HUES6 (cell line): ENCODE results near the gene MACF1.
"Not testable (repeated sequence)": the region's sequence is repeated elsewhere in the genome, so short reads cannot be mapped to it uniquely, and the experiment has no call there.

ENCODE experiments used
- H3K27ac ChIP-seq: 2 replicates; pipeline ENCODE4 v1.7.0; 2013; ENCODE audit warnings: low read depth, mild to moderate bottlenecking, low read length, inconsistent platforms
- H3K27me3 ChIP-seq: 2 replicates; pipeline ENCODE4 v1.6.1; 2013; ENCODE audit warnings: low read length; ENCODE audit not compliant: control insufficient read depth, insufficient read depth
- H3K36me3 ChIP-seq: 2 replicates; pipeline ENCODE4 v1.6.1; 2013; ENCODE audit warnings: low read length; ENCODE audit not compliant: control insufficient read depth, insufficient read depth
- H3K4me1 ChIP-seq: 2 replicates; pipeline ENCODE4 v1.6.1; 2013; ENCODE audit warnings: low read length; ENCODE audit not compliant: control insufficient read depth, insufficient read depth
- H3K4me3 ChIP-seq: 2 replicates; pipeline ENCODE4 v1.5.1; 2013; ENCODE audit warnings: low read depth, low read length
- H3K9ac ChIP-seq: one replicate; pipeline ENCODE4 v1.6.1; 2013; ENCODE audit warnings: mild to moderate bottlenecking, low read length
- H3K9me3 ChIP-seq: 2 replicates; pipeline ENCODE4 v1.6.1; 2013; ENCODE audit warnings: low read depth, low read length; ENCODE audit not compliant: control insufficient read depth, insufficient read depth

Gene MACF1

GRCh38 chr1:39498096-39498710 is 293.7 kb downstream of the MACF1 start:
- not testable (repeated sequence) for H3K4me1 ChIP-seq, H3K36me3 ChIP-seq, H3K27ac ChIP-seq, H3K9ac ChIP-seq, H3K9me3 ChIP-seq, H3K4me3 ChIP-seq
- H3K27me3 ChIP-seq: peaks cover 26% of the 10 kb centered on the region

- peaks cover 20% of the 10 kb centered on the region for H3K27me3 ChIP-seq
- not testable (repeated sequence) for H3K27ac ChIP-seq, H3K9ac ChIP-seq, H3K36me3 ChIP-seq, H3K9me3 ChIP-seq, H3K4me3 ChIP-seq, H3K4me1 ChIP-seq
Measured at GRCh38 chr1:39498821-39499220, 294.3 kb downstream of the MACF1 start.

- no peak overlapping the region for H3K9ac ChIP-seq
- H3K4me3 ChIP-seq: no peak overlapping the region
- H3K27ac ChIP-seq: no peak overlapping the region
Measured at GRCh38 chr1:39499668-39500067, 295.2 kb downstream of the MACF1 start.

GRCh38 chr1:39500862-39501389 is 296.4 kb downstream of the MACF1 start:
- H3K4me3 ChIP-seq: no peak overlapping the region
- no peaks in the 10 kb centered on the region for H3K36me3 ChIP-seq
- no peak overlapping the region for H3K27ac ChIP-seq
- H3K9me3 ChIP-seq: no peaks in the 10 kb centered on the region
- peaks cover 7% of the 10 kb centered on the region; the same call in 1 of the 2 replicates for H3K4me1 ChIP-seq
- peaks cover 6% of the 10 kb centered on the region; the same call in 1 of the 2 replicates for H3K27me3 ChIP-seq
- H3K9ac ChIP-seq: no peak overlapping the region

More at GRCh38 chr1:39499668-39500067, 295.2 kb downstream of the MACF1 start:
- Histone ChIP-seq H3K27me3 (peaks cover 11% of the 10 kb centered on the region), H3K9me3 (no peaks in the 10 kb centered on the region), H3K4me1 (peaks cover 7% of the 10 kb centered on the region; the same call in 1 of the 2 replicates), H3K36me3 (no peaks in the 10 kb centered on the region)

GRCh38 chr1:39501666-39502065 is 297.2 kb downstream of the MACF1 start:
- no peaks in the 10 kb centered on the region for H3K36me3 ChIP-seq
- peaks cover 7% of the 10 kb centered on the region; the same call in 1 of the 2 replicates for H3K4me1 ChIP-seq
- H3K9ac ChIP-seq: no peak overlapping the region
- no peaks in the 10 kb centered on the region for H3K9me3 ChIP-seq
- H3K27me3 ChIP-seq: peaks cover 6% of the 10 kb centered on the region; the same call in 1 of the 2 replicates
- H3K4me3 ChIP-seq: no peak overlapping the region
- H3K27ac ChIP-seq: no peak overlapping the region

- H3K9me3 ChIP-seq, H3K4me1 ChIP-seq: not testable (repeated sequence)
Measured at GRCh38 chr1:39504436-39504835, 299.9 kb downstream of the MACF1 start.

GRCh38 chr1:39505289-39505688 is 300.8 kb downstream of the MACF1 start:
- H3K36me3 ChIP-seq: no peaks in the 10 kb centered on the region
- peaks cover 3% of the 10 kb centered on the region; the same call in 1 of the 2 replicates for H3K4me1 ChIP-seq
- no peak overlapping the region for H3K4me3 ChIP-seq
- H3K9ac ChIP-seq: no peak overlapping the region
- H3K9me3 ChIP-seq: no peaks in the 10 kb centered on the region
- no peaks in the 10 kb centered on the region; the same call in 1 of the 2 replicates for H3K27me3 ChIP-seq
- no peak overlapping the region for H3K27ac ChIP-seq

More at GRCh38 chr1:39504436-39504835, 299.9 kb downstream of the MACF1 start:
- H3K27ac ChIP-seq, H3K9ac ChIP-seq, H3K4me3 ChIP-seq, H3K27me3 ChIP-seq, H3K36me3 ChIP-seq: not testable (repeated sequence)

GRCh38 chr1:39507230-39507928 is 302.9 kb downstream of the MACF1 start:
- H3K27ac ChIP-seq: no peak overlapping the region
- H3K4me3 ChIP-seq: no peak overlapping the region
- peaks cover 3% of the 10 kb centered on the region; the same call in 1 of the 2 replicates for H3K4me1 ChIP-seq
- H3K9ac ChIP-seq: no peak overlapping the region
- H3K9me3 ChIP-seq: no peaks in the 10 kb centered on the region
- no peaks in the 10 kb centered on the region; the same call in 1 of the 2 replicates for H3K27me3 ChIP-seq
- no peaks in the 10 kb centered on the region for H3K36me3 ChIP-seq

- Histone ChIP-seq H3K9me3 (no peaks in the 10 kb centered on the region), H3K27ac (no peak overlapping the region), H3K4me1 (peaks cover 3% of the 10 kb centered on the region; the same call in 1 of the 2 replicates), H3K27me3 (peaks cover 3% of the 10 kb centered on the region; the same call in 1 of the 2 replicates), H3K4me3 (no peak overlapping the region), H3K36me3 (no peaks in the 10 kb centered on the region), H3K9ac (no peak overlapping the region)
Measured at GRCh38 chr1:39508266-39508665, 303.8 kb downstream of the MACF1 start.

- peaks cover 7% of the 10 kb centered on the region for H3K27me3 ChIP-seq
- no peaks in the 10 kb centered on the region for H3K9me3 ChIP-seq
- no peak overlapping the region for H3K27ac ChIP-seq
- H3K36me3 ChIP-seq: no peaks in the 10 kb centered on the region
- H3K9ac ChIP-seq: no peak overlapping the region
- H3K4me3 ChIP-seq: no peak overlapping the region
- peaks cover 3% of the 10 kb centered on the region; the same call in 1 of the 2 replicates for H3K4me1 ChIP-seq
Measured at GRCh38 chr1:39508857-39509305, 304.4 kb downstream of the MACF1 start.
